Measurements from ENCODE around the gene CFAP54. TPM values are rescaled to one million over a fixed set of nuclear protein-coding genes. Genes with fewer than 3 reads are reported as not detected.
"Not testable (repeated sequence)": the region's sequence is repeated elsewhere in the genome, so short reads cannot be mapped to it uniquely, and the experiment has no call there.

The CFAP54 gene
- 0.05 TPM in 1 of 2 replicates, not detected in the other for total RNA-seq (2014; rRNA removed; shearing (Covaris generic))

- H3K9me3 ChIP-seq (replicated peaks): no peaks in the 10 kb centered on the region
- H3K27ac ChIP-seq: peak within 1 kb of the TSS; percentile 82
- H3K4me3 ChIP-seq: peak within 1 kb of the TSS; percentile 55
- no peaks in the 10 kb centered on the region for H3K36me3 ChIP-seq
- DNase-seq (ENCODE audit: low read depth in 1 of 2, low spot score in 2 of 2): peak; percentile 84 to 91
- peaks cover 19% of the 10 kb centered on the region for H3K4me1 ChIP-seq (replicated peaks)
- no peaks in the 10 kb centered on the region for H3K27me3 ChIP-seq (replicated peaks)
Measured at GRCh38 chr12:96489392-96490056, at the start of gene CFAP54. CFAP54 (plus strand) TSS chr12:96489577; CDS start chr12:96489610, 33 bp downstream.

- Histone ChIP-seq H3K9me3 (replicated peaks) (no peaks in the 10 kb centered on the region), H3K4me3 (no peak overlapping the region), H3K27ac (no peak overlapping the region), H3K27me3 (replicated peaks) (no peaks in the 10 kb centered on the region), H3K36me3 (no peaks in the 10 kb centered on the region), H3K4me1 (replicated peaks) (peaks cover 28% of the 10 kb centered on the region)
- no peak for DNase-seq (ENCODE audit: low read depth in 1 of 2, low spot score in 2 of 2)
Measured at GRCh38 chr12:96441816-96442215, 47.6 kb upstream of the CFAP54 start.

GRCh38 chr12:96442906-96443305, 46.5 kb upstream of the CFAP54 start:
- DNase-seq (ENCODE audit: low read depth in 1 of 2, low spot score in 2 of 2): no peak
- H3K27ac ChIP-seq: no peak overlapping the region
- peaks cover 24% of the 10 kb centered on the region for H3K4me1 ChIP-seq (replicated peaks)

GRCh38 chr12:96444399-96444798, 45.0 kb upstream of the CFAP54 start:
- Histone ChIP-seq H3K27ac (no peak overlapping the region), H3K9me3 (replicated peaks) (no peaks in the 10 kb centered on the region), H3K4me3 (no peak overlapping the region), H3K27me3 (replicated peaks) (no peaks in the 10 kb centered on the region), H3K36me3 (no peaks in the 10 kb centered on the region), H3K4me1 (replicated peaks) (peaks cover 23% of the 10 kb centered on the region)
- DNase-seq (ENCODE audit: low read depth in 1 of 2, low spot score in 2 of 2): no peak

More at GRCh38 chr12:96442906-96443305, 46.5 kb upstream of the CFAP54 start:
- H3K4me3 ChIP-seq: no peak overlapping the region
- H3K9me3 ChIP-seq (replicated peaks): no peaks in the 10 kb centered on the region
- no peaks in the 10 kb centered on the region for H3K27me3 ChIP-seq (replicated peaks)
- H3K36me3 ChIP-seq: no peaks in the 10 kb centered on the region

- Histone ChIP-seq H3K36me3 (no peaks in the 10 kb centered on the region), H3K4me3 (no peak overlapping the region), H3K4me1 (replicated peaks) (peaks cover 23% of the 10 kb centered on the region), H3K27ac (peak overlapping the region; percentile 45), H3K9me3 (replicated peaks) (no peaks in the 10 kb centered on the region), H3K27me3 (replicated peaks) (no peaks in the 10 kb centered on the region)
- DNase-seq (ENCODE audit: low read depth in 1 of 2, low spot score in 2 of 2): peak; percentile 51 to 53
Measured at GRCh38 chr12:96445691-96446583, 43.4 kb upstream of the CFAP54 start.

- H3K27ac ChIP-seq: no peak overlapping the region
- H3K4me1 ChIP-seq (replicated peaks): peaks cover 23% of the 10 kb centered on the region
- no peaks in the 10 kb centered on the region for H3K27me3 ChIP-seq (replicated peaks)
Measured at GRCh38 chr12:96447256-96447655, 42.1 kb upstream of the CFAP54 start.

GRCh38 chr12:96448300-96448699, 41.1 kb upstream of the CFAP54 start:
- no peaks in the 10 kb centered on the region for H3K36me3 ChIP-seq
- H3K4me3 ChIP-seq: no peak overlapping the region
- no peak overlapping the region for H3K27ac ChIP-seq
- H3K27me3 ChIP-seq (replicated peaks): no peaks in the 10 kb centered on the region
- peaks cover 23% of the 10 kb centered on the region for H3K4me1 ChIP-seq (replicated peaks)
- DNase-seq (ENCODE audit: low read depth in 1 of 2, low spot score in 2 of 2): peak; percentile 39 to 43
- H3K9me3 ChIP-seq (replicated peaks): no peaks in the 10 kb centered on the region

More at GRCh38 chr12:96447256-96447655, 42.1 kb upstream of the CFAP54 start:
- Histone ChIP-seq H3K4me3 (no peak overlapping the region), H3K36me3 (no peaks in the 10 kb centered on the region), H3K9me3 (replicated peaks) (no peaks in the 10 kb centered on the region)
- no peak for DNase-seq (ENCODE audit: low read depth in 1 of 2, low spot score in 2 of 2)

GRCh38 chr12:96452261-96452922, 37.0 kb upstream of the CFAP54 start:
- Histone ChIP-seq H3K9me3 (replicated peaks) (peaks cover 7% of the 10 kb centered on the region; the same call in 1 of the 2 replicates), H3K27me3 (replicated peaks) (peaks cover 33% of the 10 kb centered on the region), H3K4me1 (replicated peaks) (peaks cover 11% of the 10 kb centered on the region), H3K4me3 (no peak overlapping the region), H3K36me3 (no peaks in the 10 kb centered on the region), H3K27ac (no peak overlapping the region)
- DNase-seq (ENCODE audit: low read depth in 1 of 2, low spot score in 2 of 2): no peak

- Histone ChIP-seq H3K27ac (no peak overlapping the region), H3K9me3 (replicated peaks) (peaks cover 7% of the 10 kb centered on the region; the same call in 1 of the 2 replicates), H3K36me3 (no peaks in the 10 kb centered on the region), H3K4me1 (replicated peaks) (no peaks in the 10 kb centered on the region), H3K4me3 (no peak overlapping the region), H3K27me3 (replicated peaks) (peaks cover 49% of the 10 kb centered on the region)
- DNase-seq (ENCODE audit: low read depth in 1 of 2, low spot score in 2 of 2): peak in 1 of 2 experiments; percentile 56
Measured at GRCh38 chr12:96454396-96454795, 35.0 kb upstream of the CFAP54 start.

- DNase-seq (ENCODE audit: low read depth in 1 of 2, low spot score in 2 of 2): peak; percentile 81 to 85
- peaks cover 49% of the 10 kb centered on the region for H3K27me3 ChIP-seq (replicated peaks)
- H3K4me1 ChIP-seq (replicated peaks): no peaks in the 10 kb centered on the region
- H3K36me3 ChIP-seq: no peaks in the 10 kb centered on the region
- H3K9me3 ChIP-seq (replicated peaks): peaks cover 7% of the 10 kb centered on the region; the same call in 1 of the 2 replicates
- H3K4me3 ChIP-seq: no peak overlapping the region
- no peak overlapping the region for H3K27ac ChIP-seq
Measured at GRCh38 chr12:96456265-96456974, 33.0 kb upstream of the CFAP54 start.

GRCh38 chr12:96457191-96457930, 32.0 kb upstream of the CFAP54 start:
- Histone ChIP-seq H3K27me3 (replicated peaks) (peaks cover 49% of the 10 kb centered on the region), H3K4me3 (no peak overlapping the region), H3K27ac (no peak overlapping the region), H3K36me3 (no peaks in the 10 kb centered on the region), H3K9me3 (replicated peaks) (peaks cover 7% of the 10 kb centered on the region; the same call in 1 of the 2 replicates), H3K4me1 (replicated peaks) (no peaks in the 10 kb centered on the region)
- peak; percentile 90 to 92 for DNase-seq (ENCODE audit: low read depth in 1 of 2, low spot score in 2 of 2)

GRCh38 chr12:96459281-96459680, 30.1 kb upstream of the CFAP54 start:
- peaks cover 45% of the 10 kb centered on the region for H3K27me3 ChIP-seq (replicated peaks)

More at GRCh38 chr12:96459281-96459680, 30.1 kb upstream of the CFAP54 start:
- DNase-seq (ENCODE audit: low read depth in 1 of 2, low spot score in 2 of 2); H3K27ac ChIP-seq; H3K4me3 ChIP-seq; H3K36me3 ChIP-seq; H3K4me1 ChIP-seq (replicated peaks); H3K9me3 ChIP-seq (replicated peaks): not testable (repeated sequence)
